ENCODE results near the gene MATN1. TPM values are rescaled to one million over a fixed set of nuclear protein-coding genes. Genes with fewer than 3 reads are reported as not detected.

Gene MATN1
- polyA plus RNA-seq, 1 donor from 2014 or later, result not detected

DNA sequence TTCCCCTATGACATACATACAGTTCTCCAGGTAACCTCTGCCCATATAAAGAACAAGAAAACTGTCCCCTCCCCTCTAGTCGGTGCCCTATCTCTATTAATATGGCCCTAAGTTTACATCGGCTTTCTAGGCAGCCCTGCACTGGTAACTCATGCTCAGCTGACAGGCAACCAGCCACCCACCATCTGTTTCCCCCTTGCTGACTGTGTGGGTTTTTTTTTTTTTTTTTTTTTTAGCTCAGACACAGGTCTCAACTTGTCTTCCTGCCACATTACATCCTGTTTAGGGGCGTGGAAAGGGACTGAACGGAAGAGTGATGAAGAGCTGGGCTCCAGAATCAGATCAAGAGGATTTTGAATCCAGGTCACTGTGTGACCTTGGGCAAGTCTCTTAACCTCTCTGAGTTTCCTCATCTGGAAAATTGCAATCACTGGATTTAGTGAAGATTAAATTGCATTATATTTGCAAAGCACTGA is 20.2 kb upstream of the MATN1 start:
- peaks cover 59 to 90% (median 74%) of the 10 kb centered on the region in 3 donors for H3K4me1 Mint-ChIP-seq
- H3K9me3 Mint-ChIP-seq, result no peaks in the 10 kb centered on the region
- H3K4me3 Mint-ChIP-seq, result peak overlapping the region; percentile 74 to 91 (median 89)
- no peaks in the 10 kb centered on the region for H3K27me3 Mint-ChIP-seq
- H3K36me3 Mint-ChIP-seq, result peaks cover 25% of the 10 kb centered on the region
- H3K27ac Mint-ChIP-seq, result peak overlapping the region; percentile 92 to 98 (median 97)

DNA sequence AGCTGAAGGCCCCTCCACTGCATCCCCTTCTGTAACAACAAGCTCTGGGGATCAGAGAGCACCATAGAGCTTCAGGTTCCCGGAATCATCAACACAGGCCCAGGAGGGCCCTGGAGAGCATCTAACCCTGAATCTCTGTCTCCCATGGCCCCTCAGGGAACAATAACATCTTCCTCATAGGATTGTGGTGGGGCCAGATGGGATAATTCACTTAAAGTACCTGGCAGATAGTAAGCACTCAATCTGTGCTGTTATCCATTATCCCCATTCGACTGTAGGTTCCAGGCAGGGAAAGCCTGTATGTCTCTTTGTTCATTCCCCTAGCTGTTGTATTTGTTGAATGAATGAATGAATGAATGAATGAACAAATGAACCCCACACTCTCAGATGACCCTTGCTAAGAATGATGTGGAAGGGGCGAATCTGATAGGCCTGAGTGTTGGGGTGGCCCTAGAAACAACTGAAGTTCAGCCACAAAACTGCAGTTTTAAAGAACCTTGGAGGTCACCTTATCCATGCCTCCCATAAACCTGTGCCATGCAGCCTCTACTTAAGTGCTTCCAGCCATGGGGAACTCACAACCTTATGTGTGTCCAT is 19.7 kb upstream of the MATN1 start:
- Mint-ChIP-seq H3K27me3 (no peaks in the 10 kb centered on the region), H3K4me1 (peaks cover 59 to 88% (median 69%) of the 10 kb centered on the region in 3 donors), H3K4me3 (peak overlapping the region; percentile 74 to 91 (median 89)), H3K36me3 (peaks cover 27% of the 10 kb centered on the region), H3K27ac (peak overlapping the region; percentile 92 to 98 (median 97)), H3K9me3 (no peaks in the 10 kb centered on the region)

DNA sequence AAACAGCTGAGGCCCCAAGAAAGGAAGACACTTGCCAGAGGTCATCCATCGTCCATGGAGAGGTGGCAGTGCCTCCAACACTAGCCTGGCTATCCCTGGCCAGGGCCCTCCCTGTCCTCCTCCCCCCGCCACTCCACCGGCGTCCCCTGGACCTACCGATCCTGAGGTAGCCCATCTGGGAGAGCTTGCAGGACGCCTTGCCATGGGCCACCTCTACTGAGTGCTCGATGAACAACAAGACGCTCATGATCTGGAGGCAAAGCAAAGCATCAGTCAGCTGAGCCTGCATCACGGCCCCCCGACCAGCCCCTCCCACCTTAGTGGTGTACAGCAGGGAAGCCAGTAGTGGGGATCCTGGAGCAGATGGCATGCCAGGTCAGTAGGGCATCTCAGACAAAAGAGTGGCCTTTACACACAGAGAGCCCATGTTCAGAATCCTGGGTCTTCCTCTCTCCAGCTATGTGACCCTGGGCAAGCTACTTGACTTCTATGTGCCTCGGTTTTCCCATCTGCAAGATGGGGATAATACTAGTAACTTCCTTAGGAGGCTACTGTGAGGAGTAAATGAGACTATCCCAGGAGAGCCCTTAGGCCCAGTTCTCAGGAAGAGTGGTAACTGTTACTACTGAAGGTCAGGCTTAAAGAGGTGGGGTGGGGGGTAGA is 19.0 kb upstream of the MATN1 start:
- peak overlapping the region; percentile 89 to 98 (median 92) for H3K27ac Mint-ChIP-seq
- peak overlapping the region in 3 of 4 donors; percentile 76 to 91 (median 91) for H3K4me3 Mint-ChIP-seq
- H3K4me1 Mint-ChIP-seq, result peaks cover 54 to 85% (median 63%) of the 10 kb centered on the region in 3 donors
- no peaks in the 10 kb centered on the region for H3K9me3 Mint-ChIP-seq
- H3K27me3 Mint-ChIP-seq, result no peaks in the 10 kb centered on the region
- H3K36me3 Mint-ChIP-seq, result peaks cover 24% of the 10 kb centered on the region

DNA sequence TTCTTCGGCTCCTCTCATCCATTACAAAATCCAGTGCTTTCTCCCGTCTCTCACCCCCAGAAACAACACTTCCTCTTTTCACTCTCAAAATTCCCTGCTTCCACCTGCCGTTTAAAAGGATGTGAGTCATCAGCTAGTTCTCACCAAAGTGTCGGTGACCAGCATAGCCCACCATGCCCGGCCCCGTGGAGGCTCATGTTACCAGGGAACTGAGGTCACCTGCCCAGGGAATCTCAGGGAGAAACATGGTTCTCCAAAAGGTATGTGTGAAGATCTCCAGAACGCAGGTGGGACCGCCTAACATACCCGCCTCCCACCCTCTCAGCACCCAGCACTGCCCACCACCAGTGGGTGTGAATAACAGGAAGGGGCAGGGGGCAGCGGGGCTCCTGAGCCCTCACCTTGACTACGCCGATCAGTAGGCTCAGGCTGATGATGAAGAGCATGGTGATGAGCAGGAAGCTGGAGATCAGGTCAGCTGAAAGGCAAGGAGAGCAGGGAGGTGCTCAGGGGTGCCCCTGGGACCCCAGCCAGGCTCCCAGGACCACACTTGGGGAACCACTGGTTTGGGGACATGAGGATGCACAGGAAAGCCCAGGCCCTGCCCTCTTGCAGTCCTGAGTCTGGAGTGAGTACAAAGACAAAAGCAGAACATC is 18.0 kb upstream of the MATN1 start:
- Mint-ChIP-seq H3K9me3 (no peaks in the 10 kb centered on the region), H3K4me1 (peaks cover 45 to 75% (median 54%) of the 10 kb centered on the region in 3 donors), H3K4me3 (peak overlapping the region in 3 of 4 donors; percentile 68 to 72 (median 70)), H3K27me3 (no peaks in the 10 kb centered on the region), H3K27ac (peak overlapping the region; percentile 42 to 97 (median 92)), H3K36me3 (peaks cover 20% of the 10 kb centered on the region)

DNA sequence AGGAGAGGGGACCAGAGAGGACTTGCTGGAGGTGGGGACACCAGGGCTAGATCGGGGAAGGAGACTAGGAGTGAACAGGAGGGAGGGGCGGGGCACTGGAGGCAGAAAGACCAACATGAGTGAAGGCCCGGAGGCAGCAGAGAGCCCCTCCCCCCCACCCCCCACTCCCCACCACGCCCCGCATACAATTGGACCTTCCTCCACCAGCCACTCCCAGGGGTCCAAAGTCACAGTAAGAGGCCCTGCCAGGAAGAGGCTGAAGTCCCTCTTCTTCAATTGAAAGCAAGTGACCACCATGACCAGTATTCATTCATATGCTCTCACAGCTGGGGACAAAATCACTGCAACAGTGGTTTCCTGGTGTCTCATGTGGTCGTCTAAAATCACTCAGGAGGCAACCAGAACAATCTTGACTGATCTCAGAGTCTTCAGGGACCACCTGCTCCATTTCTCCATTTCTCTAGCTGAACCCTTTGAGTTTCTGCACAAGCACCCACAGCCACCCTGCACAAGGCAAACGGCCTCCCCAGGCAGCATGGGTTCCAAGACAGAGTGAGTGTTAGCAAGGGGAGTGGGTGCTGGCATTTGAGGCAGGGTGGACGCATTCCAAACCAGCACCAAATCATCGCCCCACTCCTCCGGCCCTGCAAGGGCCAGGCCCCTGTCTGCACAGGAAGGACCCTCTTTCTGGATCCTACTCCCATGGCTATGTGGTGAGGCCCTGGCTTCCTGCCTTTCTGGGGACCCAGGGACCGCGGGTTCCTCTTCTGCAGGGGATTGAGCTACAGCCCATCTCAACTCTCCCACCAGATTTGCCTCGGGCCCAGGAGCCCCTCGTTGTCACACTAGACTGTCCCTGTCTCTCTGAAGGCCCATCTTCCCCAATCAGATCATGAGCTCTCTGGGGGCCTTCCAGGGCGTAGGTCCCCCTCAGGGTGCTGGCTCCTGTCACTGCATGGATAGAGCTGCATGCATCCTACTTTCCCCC is 17.2 kb upstream of the MATN1 start:
- Mint-ChIP-seq H3K27ac (peak overlapping the region; percentile 42 to 97 (median 92)), H3K36me3 (peaks cover 20% of the 10 kb centered on the region), H3K9me3 (no peaks in the 10 kb centered on the region), H3K27me3 (no peaks in the 10 kb centered on the region), H3K4me3 (peak overlapping the region in 2 of 4 donors; percentile 60 to 70), H3K4me1 (peaks cover 46 to 67% (median 50%) of the 10 kb centered on the region in 3 donors)

DNA sequence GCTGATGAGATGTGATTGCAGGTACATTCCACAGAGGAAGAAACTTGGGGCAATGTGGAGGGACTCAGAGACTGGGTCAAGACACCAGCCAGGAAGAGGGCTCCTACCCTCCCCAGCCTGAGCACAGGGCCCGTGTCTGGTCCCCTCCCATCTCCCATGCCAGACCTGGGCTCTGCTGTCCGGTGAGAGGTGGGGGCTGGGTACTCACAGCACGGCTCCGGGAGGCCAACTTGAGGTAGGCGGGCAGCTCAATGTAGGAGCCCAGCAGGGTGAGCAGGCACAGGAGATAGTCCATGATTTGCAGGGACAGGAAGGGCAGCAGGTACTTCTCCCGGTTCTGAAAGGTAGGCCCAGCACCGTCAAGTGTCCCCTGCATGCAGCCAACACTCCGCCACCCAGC is 16.2 kb upstream of the MATN1 start:
- Mint-ChIP-seq H3K27ac (peak overlapping the region; percentile 80 to 97 (median 92)), H3K27me3 (no peaks in the 10 kb centered on the region), H3K4me3 (peak overlapping the region in 2 of 4 donors; percentile 64 to 76), H3K36me3 (peaks cover 20% of the 10 kb centered on the region), H3K9me3 (no peaks in the 10 kb centered on the region), H3K4me1 (peaks cover 46 to 59% (median 50%) of the 10 kb centered on the region in 3 donors)

DNA sequence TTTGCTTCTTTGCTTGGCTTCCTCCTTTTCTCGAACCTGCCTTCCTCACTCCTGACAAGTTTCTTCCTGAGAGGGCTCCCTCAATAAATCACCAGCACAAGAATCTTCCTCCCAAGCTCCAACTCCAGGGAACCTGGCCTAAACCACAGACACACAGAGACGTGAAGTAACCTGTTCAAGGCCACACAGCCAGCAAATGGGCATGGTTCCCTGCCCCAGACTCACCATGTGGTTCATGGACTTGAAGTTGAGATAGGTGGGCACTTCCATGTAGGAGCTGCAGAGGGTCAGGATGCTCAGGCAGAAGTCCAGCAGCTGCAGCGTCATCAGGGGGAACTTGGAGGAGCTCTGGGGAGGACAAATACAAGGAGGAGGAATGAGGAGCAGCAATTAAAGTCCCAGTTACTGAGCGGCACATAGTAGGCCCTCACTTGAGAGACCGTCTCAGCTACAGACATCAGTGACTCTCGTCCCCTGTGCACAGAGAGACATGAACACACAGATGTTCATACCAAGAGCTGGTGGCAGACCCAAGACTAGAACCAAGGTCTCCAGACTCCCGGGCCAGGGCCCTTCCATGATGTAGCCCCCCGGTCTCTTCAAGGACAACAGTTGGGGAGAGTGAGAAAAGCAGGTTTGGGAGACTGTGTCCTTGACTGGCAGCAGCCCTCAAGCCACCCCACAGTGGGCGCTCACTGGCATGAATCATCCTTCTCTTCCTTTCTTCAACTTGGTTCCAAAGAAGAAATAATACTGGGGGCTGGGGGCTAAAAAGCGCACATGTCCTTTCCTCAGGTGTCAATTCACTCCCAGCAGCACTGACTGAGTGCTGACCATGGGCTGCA is 15.6 kb upstream of the MATN1 start:
- Mint-ChIP-seq H3K9me3 (no peaks in the 10 kb centered on the region), H3K4me1 (peaks cover 39 to 53% (median 52%) of the 10 kb centered on the region in 3 donors), H3K27ac (peak overlapping the region; percentile 87 to 97 (median 92)), H3K36me3 (peaks cover 20% of the 10 kb centered on the region), H3K4me3 (peak overlapping the region in 3 of 4 donors; percentile 64 to 76 (median 75)), H3K27me3 (no peaks in the 10 kb centered on the region)

DNA sequence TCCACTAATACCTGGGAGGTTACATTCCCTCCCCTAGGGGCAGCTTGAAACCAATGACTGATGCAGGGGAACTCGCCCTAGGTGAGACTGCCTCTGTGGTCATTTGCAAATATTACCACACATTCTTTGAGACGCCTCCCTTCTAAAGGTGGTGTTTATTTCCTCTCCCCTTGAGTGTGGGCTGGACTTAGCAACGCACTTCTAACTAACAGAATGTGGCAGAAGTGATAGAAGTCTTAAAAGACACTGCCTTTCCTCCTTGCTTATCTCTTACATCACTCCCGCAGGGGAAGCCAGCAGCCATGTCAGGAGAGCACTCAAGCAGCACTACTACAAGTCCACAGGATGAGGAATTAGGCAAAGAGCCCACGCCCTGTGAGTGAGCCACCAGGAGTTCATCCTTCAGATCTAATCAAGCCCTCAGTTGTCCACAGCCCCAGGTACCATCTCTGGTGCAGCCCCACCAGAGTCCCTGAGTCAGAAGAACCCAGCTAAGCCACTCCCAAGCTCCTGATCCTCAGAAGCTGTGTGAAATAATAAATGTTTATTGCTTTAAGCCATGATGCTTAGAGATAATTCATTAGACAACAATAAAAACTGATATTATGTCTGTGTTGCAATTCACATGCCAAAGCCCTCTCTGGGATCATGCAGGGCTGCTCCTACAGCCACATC is 14.8 kb upstream of the MATN1 start:
- Mint-ChIP-seq H3K9me3 (no peaks in the 10 kb centered on the region), H3K27ac (peak overlapping the region; percentile 86 to 92 (median 87)), H3K4me1 (peaks cover 32 to 48% (median 47%) of the 10 kb centered on the region in 3 donors), H3K4me3 (peak overlapping the region in 2 of 4 donors; percentile 64 to 84), H3K36me3 (peaks cover 18% of the 10 kb centered on the region), H3K27me3 (no peaks in the 10 kb centered on the region)

DNA sequence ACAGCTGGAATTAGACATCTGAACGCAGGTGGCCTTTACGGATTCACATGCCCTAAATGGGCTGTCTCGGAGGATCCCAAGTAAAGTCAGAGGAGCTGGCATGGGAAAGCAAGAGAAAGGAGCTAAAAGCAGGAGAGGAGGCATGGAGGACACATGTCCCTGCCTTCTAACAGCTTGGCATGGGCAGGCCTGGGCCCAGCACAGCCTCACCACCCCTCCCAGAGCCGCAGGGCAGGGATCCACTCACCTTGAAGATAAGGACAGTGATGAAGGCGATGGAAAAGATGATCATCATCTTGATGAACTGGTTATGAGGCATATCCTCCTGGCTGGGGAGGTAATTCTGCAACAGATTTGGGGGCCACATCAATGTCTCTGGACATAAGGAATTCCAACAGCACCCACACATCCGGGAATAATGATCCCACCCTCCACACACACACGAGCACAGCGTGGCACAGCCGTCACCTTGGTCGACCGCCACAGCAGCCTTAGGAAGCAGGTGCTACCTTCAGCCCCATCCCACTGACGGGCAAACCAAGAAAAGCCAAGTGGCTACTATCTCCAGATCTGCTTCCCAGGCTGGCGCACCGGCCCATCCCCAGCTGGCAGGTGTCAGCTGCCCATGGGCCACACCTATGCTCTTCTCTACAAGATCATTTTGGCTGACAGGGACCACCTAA is 14.1 kb upstream of the MATN1 start:
- Mint-ChIP-seq H3K27me3 (no peaks in the 10 kb centered on the region), H3K36me3 (peaks cover 18% of the 10 kb centered on the region), H3K9me3 (no peaks in the 10 kb centered on the region), H3K4me1 (peaks cover 29 to 54% (median 46%) of the 10 kb centered on the region in 3 donors), H3K4me3 (peak overlapping the region in 2 of 4 donors; percentile 64 to 84), H3K27ac (peak overlapping the region; percentile 86 to 92 (median 87))

DNA sequence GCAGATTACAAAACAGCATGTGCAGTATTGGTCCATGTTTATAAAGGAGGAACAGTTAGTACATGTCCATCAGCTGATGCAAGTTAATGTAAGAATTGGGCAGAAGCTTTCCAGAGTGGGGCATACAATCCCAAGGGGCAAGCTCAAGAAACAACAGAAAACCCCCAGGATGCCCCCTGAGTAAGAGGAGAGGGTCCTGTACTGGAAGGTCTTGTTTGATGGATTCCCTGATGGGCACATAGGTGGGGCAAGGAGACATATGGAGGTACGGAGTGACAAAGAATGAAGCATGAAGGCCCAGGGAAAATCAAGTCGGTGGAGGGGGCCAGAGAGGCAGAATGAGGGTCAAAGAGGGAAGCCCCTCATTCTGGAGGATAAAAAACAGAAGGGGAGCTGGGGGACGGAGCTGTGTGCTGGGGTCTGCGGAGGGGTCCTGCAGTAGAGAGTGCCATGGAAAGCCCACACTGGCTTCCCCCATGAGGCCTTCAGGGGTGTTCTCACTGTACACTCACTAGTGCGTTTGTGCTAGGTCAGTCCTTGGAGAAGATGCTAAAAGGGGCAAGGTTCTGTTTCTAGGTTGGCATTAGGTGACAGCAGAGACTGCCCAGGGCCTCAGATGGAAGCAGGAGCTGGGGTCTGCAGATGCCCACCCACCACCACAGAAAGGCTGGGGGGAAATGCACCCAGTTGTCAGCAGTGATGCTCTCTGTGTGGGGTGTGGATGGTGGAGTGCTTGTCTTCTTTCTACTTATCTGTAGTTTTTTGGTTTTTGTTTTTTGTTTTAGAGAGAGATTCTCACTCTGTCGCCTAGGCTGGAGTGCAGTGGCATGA is 12.5 kb upstream of the MATN1 start:
- Mint-ChIP-seq H3K4me1 (peaks cover 26 to 55% (median 43%) of the 10 kb centered on the region in 3 donors), H3K9me3 (no peaks in the 10 kb centered on the region), H3K27me3 (peaks cover 2% of the 10 kb centered on the region), H3K27ac (peak overlapping the region in 2 of 3 donors; percentile 92 to 93), H3K36me3 (peaks cover 11% of the 10 kb centered on the region), H3K4me3 (peak overlapping the region in 3 of 4 donors; percentile 54 to 66 (median 64))

DNA sequence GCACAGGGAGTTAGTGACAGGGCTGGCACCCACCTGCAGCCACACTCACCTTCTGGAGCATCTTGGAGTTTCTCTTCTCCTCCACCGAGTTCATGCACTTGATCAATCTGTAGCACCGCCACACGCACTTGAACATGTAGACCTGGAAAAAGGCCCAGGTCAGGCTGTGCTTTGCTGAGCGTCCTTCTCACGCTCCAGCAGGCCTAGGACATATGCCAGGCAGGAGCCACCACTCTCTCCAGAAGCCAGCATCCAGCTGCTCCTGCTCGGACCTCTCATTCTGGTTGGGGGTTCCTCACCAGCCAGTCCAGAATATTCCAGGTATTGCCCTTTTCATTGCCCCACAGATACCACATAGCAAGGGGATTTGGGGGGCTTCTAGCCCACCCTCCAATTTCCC is 11.7 kb upstream of the MATN1 start:
- H3K4me3 Mint-ChIP-seq, result peak overlapping the region in 2 of 4 donors; percentile 38 to 64
- H3K27me3 Mint-ChIP-seq, result peaks cover 2% of the 10 kb centered on the region
- no peaks in the 10 kb centered on the region for H3K9me3 Mint-ChIP-seq

DNA sequence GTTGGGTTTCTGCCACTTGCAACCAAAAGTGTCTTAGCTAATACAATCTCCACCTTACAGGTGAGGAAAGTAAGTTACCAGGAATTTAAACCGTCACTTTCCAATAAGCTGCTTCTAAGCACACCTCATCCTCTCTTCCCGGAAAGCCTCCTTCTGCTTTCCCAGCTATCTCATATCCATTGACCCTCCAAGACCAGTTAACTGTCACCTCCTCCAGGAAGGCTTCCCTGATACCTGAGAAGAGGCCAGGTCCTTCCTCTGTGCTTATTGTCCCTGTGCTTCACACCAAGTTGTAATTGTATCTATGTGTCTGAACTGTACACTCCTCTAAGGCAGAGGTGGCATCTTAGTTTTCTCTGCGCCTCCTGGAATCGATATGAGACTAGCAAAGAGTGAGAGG is 11.2 kb upstream of the MATN1 start:
- H3K9me3 Mint-ChIP-seq, result no peaks in the 10 kb centered on the region
- peak overlapping the region in 1 of 4 donors; percentile 64 for H3K4me3 Mint-ChIP-seq
- peaks cover 2% of the 10 kb centered on the region for H3K27me3 Mint-ChIP-seq
- H3K4me1 Mint-ChIP-seq, result peaks cover 33 to 62% (median 46%) of the 10 kb centered on the region in 3 donors
- peak overlapping the region; percentile 54 to 92 (median 92) for H3K27ac Mint-ChIP-seq
- H3K36me3 Mint-ChIP-seq, result peaks cover 11% of the 10 kb centered on the region

More for the DNA sequence above, 11.7 kb upstream of the MATN1 start:
- Mint-ChIP-seq H3K36me3 (peaks cover 11% of the 10 kb centered on the region), H3K27ac (peak overlapping the region in 2 of 3 donors; percentile 92 to 93), H3K4me1 (peaks cover 29 to 57% (median 46%) of the 10 kb centered on the region in 3 donors)
